Measurements from ENCODE around the gene CDC14B. TPM values are rescaled to one million over a fixed set of nuclear protein-coding genes. Genes with fewer than 3 reads are reported as not detected.

Gene CDC14B
- total and polyA plus RNA-seq, 2 experiments from 2014 or later: 48.5 to 49.4 TPM

DNA sequence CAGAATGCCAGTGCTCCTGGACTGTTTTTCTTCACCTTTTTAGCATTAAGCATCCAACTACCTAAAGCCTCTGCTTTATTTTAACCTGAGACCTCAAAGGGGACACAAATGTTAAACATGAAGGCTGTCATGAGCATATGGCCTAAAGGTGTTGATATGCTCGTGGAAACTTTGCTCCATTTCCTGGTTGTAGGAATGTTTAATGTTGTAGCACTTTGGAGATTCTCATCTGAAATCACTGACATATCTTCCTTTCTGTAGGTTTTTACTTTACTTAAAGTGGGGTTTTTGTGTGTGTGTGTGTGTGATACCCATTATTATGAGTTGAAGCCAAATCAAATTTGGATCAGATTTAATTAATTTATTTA, 132.6 kb downstream of the CDC14B start:
- no peak for DNase-seq (ENCODE audit: low read depth in 1 of 2, low spot score in 1 of 2)
- TF ChIP-seq, protein P1, sequence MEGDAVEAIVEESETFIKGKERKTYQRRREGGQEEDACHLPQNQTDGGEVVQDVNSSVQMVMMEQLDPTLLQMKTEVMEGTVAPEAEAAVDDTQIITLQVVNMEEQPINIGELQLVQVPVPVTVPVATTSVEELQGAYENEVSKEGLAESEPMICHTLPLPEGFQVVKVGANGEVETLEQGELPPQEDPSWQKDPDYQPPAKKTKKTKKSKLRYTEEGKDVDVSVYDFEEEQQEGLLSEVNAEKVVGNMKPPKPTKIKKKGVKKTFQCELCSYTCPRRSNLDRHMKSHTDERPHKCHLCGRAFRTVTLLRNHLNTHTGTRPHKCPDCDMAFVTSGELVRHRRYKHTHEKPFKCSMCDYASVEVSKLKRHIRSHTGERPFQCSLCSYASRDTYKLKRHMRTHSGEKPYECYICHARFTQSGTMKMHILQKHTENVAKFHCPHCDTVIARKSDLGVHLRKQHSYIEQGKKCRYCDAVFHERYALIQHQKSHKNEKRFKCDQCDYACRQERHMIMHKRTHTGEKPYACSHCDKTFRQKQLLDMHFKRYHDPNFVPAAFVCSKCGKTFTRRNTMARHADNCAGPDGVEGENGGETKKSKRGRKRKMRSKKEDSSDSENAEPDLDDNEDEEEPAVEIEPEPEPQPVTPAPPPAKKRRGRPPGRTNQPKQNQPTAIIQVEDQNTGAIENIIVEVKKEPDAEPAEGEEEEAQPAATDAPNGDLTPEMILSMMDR (IDR thresholded peaks at IDR 0.05; ENCODE audit: low read depth, low read length): no peak
- H3K27ac ChIP-seq: peak overlapping the region; percentile 92
- H3K4me3 ChIP-seq: no peak overlapping the region
- peaks cover 40% of the 10 kb centered on the region for H3K4me1 ChIP-seq (ENCODE audit: low read depth)
- H3K9me3 ChIP-seq (ENCODE audit: low read depth): no peaks in the 10 kb centered on the region
- no peaks in the 10 kb centered on the region for H3K27me3 ChIP-seq
- peaks cover 28% of the 10 kb centered on the region for H3K36me3 ChIP-seq

DNA sequence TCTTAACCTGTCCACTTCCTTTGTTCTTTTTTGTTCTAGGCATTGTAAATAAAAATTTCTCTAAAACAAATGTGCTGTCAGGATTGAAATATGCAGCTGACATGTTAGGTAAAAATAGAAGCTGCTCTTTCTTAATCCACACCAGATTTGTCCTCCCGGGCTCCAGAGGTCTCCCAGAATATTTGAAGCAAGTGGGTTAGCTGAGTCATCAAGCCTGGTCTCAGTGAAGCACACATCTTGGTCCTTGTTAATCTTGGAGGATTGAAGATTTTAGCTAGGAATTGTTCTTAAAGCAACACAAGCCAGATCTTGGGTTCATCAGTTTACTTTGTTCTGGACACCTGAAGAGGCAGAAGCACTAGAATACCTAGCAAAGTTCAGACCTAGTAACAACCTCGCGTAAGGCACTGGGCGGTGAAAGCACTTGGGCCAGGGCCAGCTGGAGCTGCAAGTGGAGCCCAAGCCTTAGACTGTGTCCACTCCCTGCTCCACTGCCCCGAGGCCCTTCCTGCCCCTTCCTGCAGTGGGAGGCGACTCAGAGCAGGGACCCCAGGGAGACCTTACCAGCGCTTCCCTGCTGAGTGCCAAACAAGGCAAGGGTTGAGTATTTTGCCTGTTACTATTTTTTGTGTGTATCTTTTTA, 133.1 kb downstream of the CDC14B start:
- H3K4me3 ChIP-seq: no peak overlapping the region
- peaks cover 28% of the 10 kb centered on the region for H3K36me3 ChIP-seq
- peaks cover 35% of the 10 kb centered on the region for H3K4me1 ChIP-seq (ENCODE audit: low read depth)
- H3K9me3 ChIP-seq (ENCODE audit: low read depth): no peaks in the 10 kb centered on the region
- peak overlapping the region; percentile 92 for H3K27ac ChIP-seq
- TF ChIP-seq, protein P1 (IDR thresholded peaks at IDR 0.05; ENCODE audit: low read depth, low read length): no peak
- H3K27me3 ChIP-seq: no peaks in the 10 kb centered on the region
- peak; percentile 66 to 76 for DNase-seq (ENCODE audit: low read depth in 1 of 2, low spot score in 1 of 2)

DNA sequence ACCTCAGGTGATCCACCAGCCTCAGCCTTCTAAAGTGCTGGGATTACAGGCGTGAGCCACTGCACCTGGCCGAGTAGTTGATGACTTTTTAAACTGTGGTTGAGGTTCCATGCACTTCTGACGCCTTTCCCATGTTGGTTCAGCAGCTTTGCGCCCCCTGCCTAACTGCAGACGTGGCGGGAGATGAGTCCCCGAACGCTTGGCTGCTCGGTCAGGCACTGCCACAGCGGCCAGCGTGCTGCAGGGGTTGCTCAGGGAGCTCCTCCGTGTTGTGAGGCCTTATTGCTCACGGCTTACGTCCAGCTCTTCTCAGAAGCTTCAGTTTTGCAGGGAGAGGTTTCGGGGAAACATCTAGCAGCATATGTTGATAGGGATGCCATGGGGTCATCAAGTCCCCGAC, 134.4 kb downstream of the CDC14B start:
- no peak overlapping the region for H3K4me3 ChIP-seq

DNA sequence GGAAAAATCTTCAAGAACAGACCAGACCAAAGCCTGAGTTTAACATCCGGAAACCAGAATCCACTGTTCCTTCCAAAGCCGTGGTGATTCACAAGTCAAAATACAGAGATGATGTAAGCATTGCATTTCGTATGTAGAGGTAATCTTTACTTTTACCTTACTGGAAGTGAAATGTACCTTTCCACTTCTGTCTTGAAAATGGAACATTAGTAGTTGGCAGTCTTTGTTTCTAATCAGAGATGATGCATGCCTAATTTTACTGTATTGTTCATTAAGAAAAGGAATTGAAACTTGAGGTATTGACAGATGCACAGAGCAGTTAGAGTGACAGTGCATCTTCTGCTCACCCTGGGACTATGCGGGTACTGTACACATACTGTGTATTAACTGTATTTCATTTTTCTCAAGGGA, 135.1 kb downstream of the CDC14B start:
- H3K4me3 ChIP-seq: no peak overlapping the region
- DNase-seq (ENCODE audit: low read depth in 1 of 2, low spot score in 1 of 2): no peak
- H3K9me3 ChIP-seq (ENCODE audit: low read depth): no peaks in the 10 kb centered on the region
- H3K27ac ChIP-seq: no peak overlapping the region
- TF ChIP-seq, protein P1 (IDR thresholded peaks at IDR 0.05; ENCODE audit: low read depth, low read length): no peak
- no peaks in the 10 kb centered on the region for H3K27me3 ChIP-seq
- H3K4me1 ChIP-seq (ENCODE audit: low read depth): peaks cover 23% of the 10 kb centered on the region
- peaks cover 21% of the 10 kb centered on the region for H3K36me3 ChIP-seq

More for the DNA sequence above, 134.4 kb downstream of the CDC14B start:
- Histone ChIP-seq H3K27ac (peak overlapping the region; percentile 92), H3K4me1 (ENCODE audit: low read depth) (peaks cover 23% of the 10 kb centered on the region), H3K9me3 (ENCODE audit: low read depth) (no peaks in the 10 kb centered on the region), H3K36me3 (peaks cover 26% of the 10 kb centered on the region), H3K27me3 (no peaks in the 10 kb centered on the region)
- DNase-seq (ENCODE audit: low read depth in 1 of 2, low spot score in 1 of 2): no peak
- TF ChIP-seq, protein P1 (IDR thresholded peaks at IDR 0.05; ENCODE audit: low read depth, low read length): no peak

DNA sequence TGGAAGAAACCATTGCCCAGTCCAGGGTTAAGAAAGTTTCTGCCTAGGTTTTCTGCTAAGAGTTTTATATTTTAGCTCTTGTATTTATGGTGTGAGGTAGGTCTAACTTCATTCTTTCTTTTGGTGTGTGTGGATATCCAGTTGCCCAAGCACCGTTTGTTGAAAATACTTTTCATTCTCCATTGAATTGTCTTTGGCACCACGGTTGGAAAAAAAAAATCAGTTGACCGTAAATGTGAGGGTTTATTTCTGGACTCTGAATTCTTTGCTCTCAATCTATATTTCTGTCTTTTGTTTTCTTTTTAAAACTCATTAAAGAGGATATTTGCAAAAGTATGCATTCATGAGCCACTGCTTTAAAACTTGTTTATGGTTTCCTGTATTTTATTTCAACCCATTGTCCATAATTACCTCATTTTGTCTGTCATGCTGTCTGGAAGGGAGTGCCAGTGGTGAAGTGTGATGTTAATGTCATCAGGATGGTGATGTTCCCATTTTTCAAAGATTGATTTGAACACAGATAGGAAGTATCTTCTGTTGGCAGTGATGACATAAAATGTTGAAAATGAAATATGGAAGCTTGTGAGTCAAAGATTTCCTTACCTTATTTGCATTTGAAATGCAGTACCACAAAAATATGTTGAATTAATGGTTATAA, 135.8 kb downstream of the CDC14B start:
- TF ChIP-seq, protein P1 (IDR thresholded peaks at IDR 0.05; ENCODE audit: low read depth, low read length): no peak
- H3K27ac ChIP-seq: peak overlapping the region; percentile 35
- DNase-seq (ENCODE audit: low read depth in 1 of 2, low spot score in 1 of 2): no peak

More for the DNA sequence above, 135.8 kb downstream of the CDC14B start:
- no peaks in the 10 kb centered on the region for H3K9me3 ChIP-seq (ENCODE audit: low read depth)
- H3K27me3 ChIP-seq: no peaks in the 10 kb centered on the region
- H3K36me3 ChIP-seq: peaks cover 20% of the 10 kb centered on the region
- peaks cover 23% of the 10 kb centered on the region for H3K4me1 ChIP-seq (ENCODE audit: low read depth)
- H3K4me3 ChIP-seq: no peak overlapping the region
